NCI-H2227 (cell line): ENCODE results near the gene RAB22A.

Source experiments
- DNase-seq: peaks from one replicate; lab custom pipeline; 2025; ENCODE audit not compliant: unreplicated experiment; lab: John Stamatoyannopoulos, UW

Gene RAB22A

DNA sequence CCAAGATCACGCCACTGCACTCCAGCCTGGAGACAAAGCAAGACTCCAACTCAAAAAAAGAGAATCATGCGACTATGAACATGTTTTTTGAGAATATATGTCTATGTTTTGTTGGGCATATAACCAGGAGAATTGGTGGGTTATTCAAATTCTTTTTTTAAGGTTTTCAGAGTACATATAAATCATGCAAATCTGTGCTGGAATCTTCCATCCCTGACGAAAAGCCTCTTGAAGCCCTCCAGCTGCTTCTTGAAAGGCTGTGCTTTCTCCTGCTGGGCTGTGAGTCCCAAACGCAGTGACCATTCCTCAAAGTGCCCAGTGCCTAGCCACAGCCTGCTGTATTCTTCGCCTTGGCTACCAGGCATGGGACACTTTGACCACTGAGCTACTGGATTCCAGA, 9.2 kb upstream of the RAB22A start:
- no peak for DNase-seq

DNA sequence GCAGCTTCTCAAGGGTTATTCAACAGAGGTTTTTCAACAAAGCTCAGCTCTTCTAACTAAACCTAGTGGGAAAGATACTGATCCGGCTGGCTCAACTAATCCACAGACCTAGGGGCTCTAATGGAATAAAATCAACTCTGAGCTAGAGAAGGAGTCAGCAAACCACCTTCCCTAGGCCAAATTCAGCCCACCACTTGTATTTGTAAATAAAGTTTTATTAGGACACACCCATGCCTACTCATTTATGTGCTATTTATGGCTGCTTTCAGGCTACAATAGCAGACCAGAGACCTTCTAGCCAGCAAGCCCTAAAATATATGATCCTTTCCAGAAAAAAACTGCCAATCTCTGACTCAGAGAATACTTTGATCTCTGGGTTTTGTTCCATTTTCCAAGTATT, 6.0 kb upstream of the RAB22A start:
- no peak for DNase-seq

DNA sequence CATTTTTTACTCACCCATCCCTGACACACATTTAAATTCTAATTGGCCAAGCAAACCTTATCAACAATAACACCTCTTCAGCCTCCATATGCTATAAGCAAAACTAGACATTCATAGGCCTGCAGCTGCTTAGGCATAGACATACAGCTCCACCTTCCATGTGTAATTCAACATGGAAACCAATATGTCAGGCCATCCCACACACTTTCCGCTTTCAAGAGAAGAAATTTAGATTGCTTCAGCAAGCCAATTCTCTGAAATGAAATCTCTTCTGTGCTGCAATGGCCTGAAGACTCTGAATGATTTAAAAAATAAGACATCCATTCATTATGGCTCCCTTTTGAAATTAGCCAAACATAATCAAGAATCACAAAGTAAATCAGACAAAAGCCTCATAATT, 4.5 kb upstream of the RAB22A start:
- DNase-seq: no peak

DNA sequence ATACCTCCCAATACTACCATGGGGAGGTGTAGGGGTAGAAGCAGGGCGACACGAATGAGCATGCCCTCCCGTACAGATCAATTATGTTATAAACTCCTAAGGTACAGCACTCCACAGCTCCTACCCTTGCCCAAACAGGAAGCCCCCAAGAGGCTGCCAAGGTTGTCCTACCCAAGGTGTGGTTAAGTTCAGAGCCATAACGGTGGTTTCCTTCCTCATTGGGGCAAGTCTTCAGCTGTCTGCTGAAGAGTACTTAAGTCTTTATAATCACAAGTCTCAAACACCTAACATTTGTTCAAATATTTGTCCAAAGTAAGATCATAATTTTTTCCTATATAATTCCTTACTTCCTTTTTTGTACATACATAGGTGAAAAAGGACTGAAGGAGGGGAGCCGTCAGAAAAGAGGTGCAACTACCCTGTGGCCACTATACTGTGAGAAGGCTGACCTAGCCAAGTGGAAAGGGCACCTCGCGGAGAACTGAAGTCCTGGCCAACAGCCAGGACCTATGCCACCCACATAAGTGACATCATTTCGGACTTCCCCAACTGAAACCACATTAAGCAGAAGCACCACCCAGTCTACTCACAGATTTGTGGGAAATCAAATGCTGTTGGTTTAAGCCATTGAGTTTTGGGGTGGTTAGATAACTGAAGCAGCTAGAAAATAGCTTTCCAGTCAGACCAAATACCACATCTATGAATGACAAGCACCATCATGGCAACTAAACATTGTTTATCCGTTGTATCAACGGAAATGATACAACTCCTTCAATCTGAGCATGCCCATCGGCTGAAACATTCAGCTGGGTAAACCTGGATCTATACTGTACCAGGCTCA, 2.9 kb upstream of the RAB22A start:
- no peak for DNase-seq

DNA sequence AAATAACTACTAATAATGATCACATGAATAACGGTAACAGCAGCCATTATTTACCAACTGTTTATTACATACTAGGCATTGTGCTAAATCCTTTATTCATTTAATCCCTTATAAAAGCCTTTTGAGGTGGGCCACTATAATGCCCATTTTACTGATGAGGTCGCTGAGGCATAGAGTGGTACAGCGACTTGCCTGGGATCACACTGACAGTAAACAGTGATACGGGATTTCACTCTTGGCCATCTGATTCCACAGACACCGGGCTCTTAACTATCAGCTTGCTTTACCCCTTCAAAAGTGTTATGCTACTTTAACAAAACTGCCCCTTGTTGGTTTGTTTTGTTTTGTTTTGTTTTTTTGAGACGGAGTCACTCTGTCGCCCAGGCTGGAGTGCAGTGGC, 2.2 kb upstream of the RAB22A start:
- DNase-seq: no peak

- no peak for DNase-seq
Measured at GRCh38 chr20:58308290-58308679, 1.2 kb upstream of the RAB22A start.

- DNase-seq: peak; percentile 61
Measured at GRCh38 chr20:58308680-58309527, 611 bp upstream of the RAB22A start.

DNA sequence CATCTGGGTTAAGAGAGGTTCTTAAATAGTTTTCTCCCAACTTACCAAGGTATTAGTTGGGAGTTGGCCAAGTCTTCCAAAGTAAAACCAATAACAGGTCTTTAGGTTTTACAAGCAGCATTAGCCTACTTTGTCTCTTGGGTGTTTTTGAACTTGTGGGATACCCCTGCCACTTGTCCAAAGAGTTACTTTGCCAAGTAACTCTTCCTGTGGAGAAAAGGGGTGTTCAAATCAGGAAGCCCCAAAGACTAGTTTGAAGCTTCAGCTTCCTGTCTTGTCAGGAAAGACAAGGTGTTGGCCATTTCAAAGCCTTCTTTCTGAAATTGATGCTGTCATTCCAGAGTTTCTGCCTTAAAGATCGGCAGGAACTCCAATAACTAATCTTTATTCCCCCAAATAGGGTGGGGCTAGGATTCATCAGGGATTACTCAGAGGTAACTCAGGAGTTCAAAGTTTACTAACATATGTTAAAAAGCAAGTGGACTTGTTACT, 822 bp downstream of the RAB22A start:
- no peak for DNase-seq

GRCh38 chr20:58312836-58313235, 3.3 kb downstream of the RAB22A start:
- no peak for DNase-seq

DNA sequence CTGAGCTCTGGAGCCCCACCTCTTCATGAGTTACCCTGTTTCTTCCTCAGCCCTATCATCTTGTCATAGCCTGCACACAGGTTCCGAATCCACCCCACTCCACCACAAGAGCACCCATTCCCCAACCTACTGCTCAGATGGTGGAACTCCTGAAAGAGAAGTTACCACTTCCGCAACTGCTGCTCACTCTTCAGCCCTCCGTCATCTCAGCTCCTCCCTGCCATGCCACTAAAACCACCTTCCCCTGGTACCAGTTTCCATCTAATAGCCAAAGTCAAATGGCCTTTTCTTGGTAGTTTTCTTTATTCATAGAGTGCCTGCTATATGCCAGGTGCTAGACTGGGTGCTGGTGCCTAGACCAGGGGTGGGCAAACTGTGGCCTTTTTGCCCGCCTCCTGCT, 3.9 kb downstream of the RAB22A start:
- no peak for DNase-seq

GRCh38 chr20:58321205-58321604, 11.7 kb downstream of the RAB22A start:
- no peak for DNase-seq

DNA sequence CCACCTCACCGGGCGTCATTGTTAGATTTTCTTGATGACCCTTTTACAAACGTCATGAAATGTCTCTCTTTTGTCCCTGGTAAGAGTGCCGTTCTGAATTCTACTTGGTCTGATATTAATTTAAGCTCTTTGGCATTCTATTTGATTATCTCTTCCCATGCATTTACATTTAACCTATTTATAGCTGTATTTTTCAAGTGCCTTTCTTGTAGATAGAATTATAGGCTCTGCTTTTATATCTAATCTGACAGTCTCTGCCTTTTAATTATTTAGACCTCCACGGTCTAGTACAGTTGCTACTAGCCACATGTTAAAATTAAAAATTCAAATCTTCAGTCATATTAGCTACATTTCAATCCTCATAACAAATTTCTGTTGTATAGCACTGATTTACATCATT, 12.6 kb downstream of the RAB22A start:
- no peak for DNase-seq

DNA sequence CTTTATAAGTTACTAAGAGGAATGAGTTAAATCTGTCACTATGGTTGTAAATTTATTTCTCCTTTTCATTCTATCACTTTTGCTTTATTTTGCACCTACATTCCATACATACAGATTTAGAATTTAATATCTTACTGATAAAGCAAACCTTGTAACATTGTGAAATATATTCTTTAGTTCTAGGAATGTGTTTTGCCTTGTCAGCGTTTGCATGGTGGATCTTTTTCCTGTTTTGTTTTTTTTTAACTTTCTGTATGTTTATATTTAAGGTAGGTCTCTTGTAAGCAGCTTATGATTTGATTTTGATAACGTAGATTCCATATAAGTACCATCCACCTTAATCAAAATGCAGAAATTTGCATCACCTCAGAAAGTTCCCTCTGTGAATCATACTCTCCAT, 16.4 kb downstream of the RAB22A start:
- DNase-seq: no peak

- no peak for DNase-seq
Measured at GRCh38 chr20:58327211-58327610, 17.7 kb downstream of the RAB22A start.

DNA sequence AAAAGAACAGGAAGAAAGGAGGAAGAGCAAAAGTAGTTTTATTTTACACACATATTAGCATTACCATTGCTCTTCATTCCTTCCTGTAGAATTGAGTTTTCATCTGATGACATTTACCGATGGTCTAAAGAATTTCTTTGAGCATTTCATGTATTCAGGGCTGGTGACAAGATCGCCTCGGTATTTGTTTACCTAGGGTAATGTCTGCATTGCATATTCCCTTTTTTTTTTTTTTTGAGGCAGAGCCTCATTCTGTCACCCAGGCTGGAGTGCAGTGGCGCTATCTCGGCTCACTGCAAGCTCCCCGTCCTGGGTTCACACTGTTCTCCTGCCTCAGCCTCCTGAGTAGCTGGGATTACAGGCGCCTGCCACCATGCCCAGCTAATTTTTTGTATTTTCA, 19.3 kb downstream of the RAB22A start:
- DNase-seq: no peak

- no peak for DNase-seq
Measured at GRCh38 chr20:58329711-58330110, 20.2 kb downstream of the RAB22A start.

- DNase-seq: no peak
Measured at GRCh38 chr20:58330249-58330648, 20.7 kb downstream of the RAB22A start.

DNA sequence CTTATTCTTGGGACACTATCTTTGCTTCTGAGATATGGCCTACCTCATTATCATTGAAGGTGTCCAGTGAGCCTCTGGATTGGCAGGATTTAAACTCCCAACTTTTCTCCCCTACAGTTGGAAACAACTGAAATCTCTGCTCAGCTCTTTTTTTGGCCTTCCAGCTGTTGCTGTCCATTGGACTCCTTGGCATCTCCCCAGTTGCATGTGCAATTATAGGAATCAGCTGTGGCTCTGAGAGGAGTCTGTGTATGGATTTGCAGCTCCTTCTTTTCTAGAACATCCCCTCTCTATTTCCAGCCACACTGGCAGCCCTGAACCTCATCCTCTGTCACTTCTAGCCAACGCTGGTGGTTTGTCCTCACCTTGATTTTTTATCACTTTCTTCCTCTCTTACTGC, 21.2 kb downstream of the RAB22A start:
- DNase-seq: no peak

GRCh38 chr20:58331961-58332551, 22.5 kb downstream of the RAB22A start:
- DNase-seq: no peak

DNA sequence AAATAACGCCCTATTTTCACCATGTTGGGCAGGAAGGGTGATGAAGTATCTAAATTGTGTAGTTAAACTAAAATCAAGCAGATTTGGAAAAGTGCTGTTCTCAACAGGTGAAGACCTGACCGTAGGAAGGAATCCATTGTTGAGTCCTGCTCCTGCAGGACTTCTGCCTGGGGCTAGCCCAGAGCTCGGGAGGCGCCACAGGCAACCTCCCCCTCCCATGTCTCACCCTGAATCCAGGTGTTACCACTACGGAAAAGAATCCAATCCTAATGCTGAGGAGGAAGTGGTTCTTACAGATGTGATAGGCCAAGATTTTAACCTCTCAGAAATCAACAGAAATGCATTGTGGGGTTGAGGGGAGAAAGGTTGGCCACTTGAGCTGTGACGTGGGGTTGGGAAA, 30.2 kb downstream of the RAB22A start:
- DNase-seq: no peak

- DNase-seq: no peak
Measured at GRCh38 chr20:58340151-58340550, 30.6 kb downstream of the RAB22A start.

- DNase-seq: no peak
Measured at GRCh38 chr20:58340853-58341252, 31.3 kb downstream of the RAB22A start.
